Measurements from ENCODE around the gene FHIP1B.

Gene FHIP1B

GRCh38 chr11:6200975-6201374 lies 33.5 kb downstream of the FHIP1B start:
- no peak for DNase-seq (ENCODE audit: low read depth)

- no peak for DNase-seq (ENCODE audit: low read depth)
These were observed 35.1 kb downstream of the FHIP1B start, which contains the start of gene OR52W1 for GRCh38 chr11:6199174-6199810. Gene OR52W1 (plus strand): TSS chr11:6199224. CDS start chr11:6199224, 0 bp downstream.

- no peak for DNase-seq (ENCODE audit: low read depth)
These were observed 36.8 kb downstream of the FHIP1B start for GRCh38 chr11:6197466-6198200.

GRCh38 chr11:6196396-6196795 lies 38.0 kb downstream of the FHIP1B start:
- no peak for DNase-seq (ENCODE audit: low read depth)

GRCh38 chr11:6194065-6194581 lies 40.3 kb downstream of the FHIP1B start:
- DNase-seq (ENCODE audit: low read depth) = no peak

GRCh38 chr11:6191742-6192141 lies 42.7 kb downstream of the FHIP1B start:
- no peak for DNase-seq (ENCODE audit: low read depth)

- DNase-seq (ENCODE audit: low read depth) = no peak
These were observed 59.0 kb downstream of the FHIP1B start for GRCh38 chr11:6175440-6175839.

GRCh38 chr11:6170226-6170625 lies 64.2 kb downstream of the FHIP1B start, which contains the start of gene OR52B2:
Gene OR52B2 (minus strand): TSS chr11:6170326. CDS start chr11:6170326, 0 bp downstream.
- DNase-seq (ENCODE audit: low read depth) = no peak

Measured in activated T-cell treated with anti-CD3 and anti-CD28 coated beads for 48 hours (primary cell).